ENCODE data around the gene POLR2E.
A peak's percentile ranks its signal among the peaks of the same experiment; 100 is the strongest.

Gene POLR2E

GRCh38 chr19:1046836-1047695, 48.1 kb downstream of the POLR2E start:
- no peak for DNase-seq (ENCODE audit: low spot score)

- DNase-seq (ENCODE audit: low spot score) = no peak
Observed at GRCh38 chr19:1046117-1046626, 49.0 kb downstream of the POLR2E start.

GRCh38 chr19:1045247-1045603, 50.0 kb downstream of the POLR2E start:
- DNase-seq (ENCODE audit: low spot score) = no peak

- no peak for DNase-seq (ENCODE audit: low spot score)
Observed at GRCh38 chr19:1042689-1043511, 52.3 kb downstream of the POLR2E start.

- no peak for DNase-seq (ENCODE audit: low spot score)
Observed at GRCh38 chr19:1041835-1042685, 53.1 kb downstream of the POLR2E start.

GRCh38 chr19:1041272-1041834, 53.8 kb downstream of the POLR2E start:
- DNase-seq (ENCODE audit: low spot score) = no peak

GRCh38 chr19:1040476-1041271, 54.5 kb downstream of the POLR2E start:
- DNase-seq (ENCODE audit: low spot score) = peak; percentile 96

GRCh38 chr19:1039646-1040475, 55.3 kb downstream of the POLR2E start, which contains the start of gene ABCA7:
Gene ABCA7 (plus strand): TSS chr19:1040107. CDS start chr19:1041362, 1,255 bp downstream.
- peak; percentile 100 for DNase-seq (ENCODE audit: low spot score)

GRCh38 chr19:1038978-1039645, 56.1 kb downstream of the POLR2E start:
- DNase-seq (ENCODE audit: low spot score) = no peak

- DNase-seq (ENCODE audit: low spot score) = no peak
Observed at GRCh38 chr19:1037621-1038064, 57.5 kb downstream of the POLR2E start.

All from CD4-positive, alpha-beta T cell treated with Interleukin-15 for 4 hours (primary cell).